Measurements from ENCODE around the gene NEK1. TPM values are rescaled to one million over a fixed set of nuclear protein-coding genes. Genes with fewer than 3 reads are reported as not detected.

The NEK1 gene
- total and polyA plus RNA-seq, 2 donors (not counting 3 experiments of a cell fraction or from before 2014, with no cell fraction given) = 2.6 to 10.1 TPM

DNA sequence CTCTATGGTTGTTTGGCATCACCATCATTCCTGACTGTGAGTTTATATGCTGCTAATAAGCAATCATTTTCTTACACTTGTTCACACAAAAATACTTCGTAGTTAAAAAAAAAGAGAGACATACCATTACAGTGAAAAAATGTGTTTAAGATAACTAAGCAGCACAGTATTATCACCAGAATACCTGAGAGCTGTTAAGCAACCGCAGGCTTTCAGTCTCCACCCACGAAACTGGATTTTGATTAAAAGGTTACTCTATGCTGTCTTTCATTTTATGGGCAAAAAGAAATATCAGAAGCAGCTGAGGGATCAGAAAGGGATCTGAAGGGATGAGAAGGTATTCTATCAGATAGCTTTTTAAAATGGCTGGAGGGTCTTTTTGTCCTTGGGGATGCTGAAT, 148.3 kb downstream of the NEK1 start:
- ChIA-PET POLR2A (no interaction called here), CTCF (no interaction called here)
- H3K9me1 ChIP-seq (replicated peaks; ENCODE audit: control insufficient read depth, extremely low read depth, insufficient read depth, low read length) = no peaks in the 10 kb centered on the region
- H2AFZ ChIP-seq (ENCODE audit: low read depth, low read length) = no peak overlapping the region
- TF ChIP-seq, protein P1, sequence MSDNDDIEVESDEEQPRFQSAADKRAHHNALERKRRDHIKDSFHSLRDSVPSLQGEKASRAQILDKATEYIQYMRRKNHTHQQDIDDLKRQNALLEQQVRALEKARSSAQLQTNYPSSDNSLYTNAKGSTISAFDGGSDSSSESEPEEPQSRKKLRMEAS (IDR thresholded peaks at IDR 0.05; ENCODE audit: insufficient read depth, insufficient read length) = no peak
- TF ChIP-seq JUN (IDR thresholded peaks at IDR 0.05; ENCODE audit: borderline replicate concordance, insufficient read depth, insufficient read length, low read depth) = no peak
- no peak for TF ChIP-seq GATA2 (IDR thresholded peaks at IDR 0.05; ENCODE audit: insufficient read depth, insufficient read length, low read depth, low read length)
- H3K9ac ChIP-seq (replicated peaks; ENCODE audit: extremely low read depth, insufficient read depth, low read length) = no peak overlapping the region
- no peaks in the 10 kb centered on the region for H3K4me1 ChIP-seq (ENCODE audit: control insufficient read depth, extremely low read depth, insufficient read depth, low read length)
- H3K27me3 ChIP-seq (ENCODE audit: control insufficient read depth in 2 of 2, insufficient read depth in 2 of 2, low read length in 2 of 2) = no peaks in the 10 kb centered on the region
- no peaks in the 10 kb centered on the region for H4K20me1 ChIP-seq (replicated peaks; ENCODE audit: control insufficient read depth, extremely low read depth, insufficient read depth, low read length)
- no peak overlapping the region for H3K4me2 ChIP-seq (ENCODE audit: insufficient read depth, low read length)
- no peak overlapping the region for H3K4me3 ChIP-seq (replicated peaks in 1 of 3; ENCODE audit: insufficient read depth in 1 of 3, low read depth in 1 of 3, low read length in 3 of 3)
- intact Hi-C loops (cut with micrococcal nuclease) (no loop called here), dilution Hi-C loops (cut with MboI; ENCODE audit: extremely low pct_ligation_motif_present, low sequenced_read_pairs) (no loop called here)
- no peaks in the 10 kb centered on the region for H3K79me2 ChIP-seq (ENCODE audit: control insufficient read depth, insufficient read depth, low read length)
- no peak for FAIRE-seq
- DNase-seq (ENCODE audit: low read depth, low spot score) = no peak
- no peaks in the 10 kb centered on the region for H3K36me3 ChIP-seq (ENCODE audit: control insufficient read depth in 2 of 2, extremely low read depth in 1 of 2, insufficient read depth in 2 of 2, low read length in 2 of 2)
- no peak overlapping the region for H3K27ac ChIP-seq (ENCODE audit: insufficient read depth, low read depth, low read length)
- no peaks in the 10 kb centered on the region for H3K9me3 ChIP-seq (replicated peaks; ENCODE audit: control insufficient read depth, insufficient read depth, low read length)
- no TSS peak for BruUV-seq (replicated peaks)

DNA sequence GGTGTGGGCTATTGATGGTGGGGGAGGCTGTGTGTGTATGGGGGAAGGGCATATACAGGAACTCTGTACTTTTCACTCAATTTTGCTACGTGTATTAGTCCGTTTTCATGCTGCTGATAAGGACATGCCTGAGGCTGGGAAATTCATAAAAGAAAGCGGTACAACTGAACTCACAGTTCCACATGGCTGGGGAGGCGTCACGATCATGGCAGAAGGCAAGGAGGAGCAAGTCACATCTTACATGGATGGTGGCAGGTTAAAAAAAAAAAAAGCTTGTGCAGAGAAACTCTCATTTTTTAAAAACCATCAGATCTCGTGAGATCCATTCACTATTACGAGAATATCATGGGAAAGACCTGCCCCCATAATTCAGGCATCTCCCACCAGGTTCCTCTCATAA, 152.3 kb downstream of the NEK1 start:
- FAIRE-seq (no peak), DNase-seq (ENCODE audit: low read depth, low spot score) (no peak)
- H3K9ac ChIP-seq (replicated peaks; ENCODE audit: extremely low read depth, insufficient read depth, low read length) = no peak overlapping the region
- H3K9me1 ChIP-seq (replicated peaks; ENCODE audit: control insufficient read depth, extremely low read depth, insufficient read depth, low read length) = no peaks in the 10 kb centered on the region
- H3K4me3 ChIP-seq (replicated peaks in 1 of 3; ENCODE audit: insufficient read depth in 1 of 3, low read depth in 1 of 3, low read length in 3 of 3) = no peak overlapping the region
- dilution Hi-C loops (cut with MboI; ENCODE audit: extremely low pct_ligation_motif_present, low sequenced_read_pairs) (no loop called here), intact Hi-C loops (cut with micrococcal nuclease) (no loop called here)
- H3K79me2 ChIP-seq (ENCODE audit: control insufficient read depth, insufficient read depth, low read length) = no peaks in the 10 kb centered on the region
- H2AFZ ChIP-seq (ENCODE audit: low read depth, low read length) = no peak overlapping the region
- TF ChIP-seq MYC (IDR thresholded peaks at IDR 0.05; ENCODE audit: low read depth, low read length) (no peak), GATA2 (IDR thresholded peaks at IDR 0.05; ENCODE audit: insufficient read depth, insufficient read length, low read depth, low read length) (no peak), POLR2A (IDR thresholded peaks at IDR 0.05; ENCODE audit: low read depth, low read length) (no peak), EZH2 (IDR thresholded peaks at IDR 0.05; ENCODE audit: borderline replicate concordance, low read depth, low read length, severe bottlenecking) (no peak)
- TF ChIP-seq, protein P2, sequence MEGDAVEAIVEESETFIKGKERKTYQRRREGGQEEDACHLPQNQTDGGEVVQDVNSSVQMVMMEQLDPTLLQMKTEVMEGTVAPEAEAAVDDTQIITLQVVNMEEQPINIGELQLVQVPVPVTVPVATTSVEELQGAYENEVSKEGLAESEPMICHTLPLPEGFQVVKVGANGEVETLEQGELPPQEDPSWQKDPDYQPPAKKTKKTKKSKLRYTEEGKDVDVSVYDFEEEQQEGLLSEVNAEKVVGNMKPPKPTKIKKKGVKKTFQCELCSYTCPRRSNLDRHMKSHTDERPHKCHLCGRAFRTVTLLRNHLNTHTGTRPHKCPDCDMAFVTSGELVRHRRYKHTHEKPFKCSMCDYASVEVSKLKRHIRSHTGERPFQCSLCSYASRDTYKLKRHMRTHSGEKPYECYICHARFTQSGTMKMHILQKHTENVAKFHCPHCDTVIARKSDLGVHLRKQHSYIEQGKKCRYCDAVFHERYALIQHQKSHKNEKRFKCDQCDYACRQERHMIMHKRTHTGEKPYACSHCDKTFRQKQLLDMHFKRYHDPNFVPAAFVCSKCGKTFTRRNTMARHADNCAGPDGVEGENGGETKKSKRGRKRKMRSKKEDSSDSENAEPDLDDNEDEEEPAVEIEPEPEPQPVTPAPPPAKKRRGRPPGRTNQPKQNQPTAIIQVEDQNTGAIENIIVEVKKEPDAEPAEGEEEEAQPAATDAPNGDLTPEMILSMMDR (IDR thresholded peaks at IDR 0.05; ENCODE audit: extremely low read depth in 1 of 2, insufficient read depth in 1 of 2, low read depth in 1 of 2, low read length in 2 of 2) = no peak
- H4K20me1 ChIP-seq (replicated peaks; ENCODE audit: control insufficient read depth, extremely low read depth, insufficient read depth, low read length) = no peaks in the 10 kb centered on the region
- H3K36me3 ChIP-seq (ENCODE audit: control insufficient read depth in 2 of 2, extremely low read depth in 1 of 2, insufficient read depth in 2 of 2, low read length in 2 of 2) = no peaks in the 10 kb centered on the region
- ChIA-PET CTCF (no interaction called here), POLR2A (no interaction called here)
- no peak overlapping the region for H3K4me2 ChIP-seq (ENCODE audit: insufficient read depth, low read length)
- BruUV-seq (replicated peaks) = no TSS peak
- no peaks in the 10 kb centered on the region for H3K9me3 ChIP-seq (replicated peaks; ENCODE audit: control insufficient read depth, insufficient read depth, low read length)
- H3K27me3 ChIP-seq (ENCODE audit: control insufficient read depth in 2 of 2, insufficient read depth in 2 of 2, low read length in 2 of 2) = no peaks in the 10 kb centered on the region
- no peaks in the 10 kb centered on the region for H3K4me1 ChIP-seq (ENCODE audit: control insufficient read depth, extremely low read depth, insufficient read depth, low read length)
- H3K27ac ChIP-seq (ENCODE audit: insufficient read depth, low read depth, low read length) = no peak overlapping the region

Data from endothelial cell of umbilical vein (primary cell).